GM21619 (cell line): ENCODE results near the gene HMG20B.

Source experiments
- ATAC-seq: cut with Tn5 transposase; IDR thresholded peaks from one replicate; pipeline ENCODE4 v1.9.1; 2021; ENCODE audit not compliant: unreplicated experiment

HMG20B gene

DNA sequence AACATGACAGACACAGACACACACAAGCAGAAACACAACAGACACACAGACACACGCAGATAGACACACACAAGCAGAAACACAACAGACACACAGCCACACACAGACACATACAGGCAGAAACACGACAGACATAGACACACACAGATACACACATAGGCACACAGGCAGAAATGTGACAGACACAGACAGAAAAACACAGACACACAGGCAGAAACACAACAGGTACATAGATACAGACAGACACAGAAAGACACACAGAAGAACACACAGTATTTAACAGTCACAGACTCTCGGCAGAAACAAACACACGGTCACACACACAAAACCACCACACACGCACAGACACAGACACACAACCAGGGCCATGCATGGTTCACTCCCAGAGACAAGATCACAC, 33.0 kb downstream of the HMG20B start:
- ATAC-seq = no peak

DNA sequence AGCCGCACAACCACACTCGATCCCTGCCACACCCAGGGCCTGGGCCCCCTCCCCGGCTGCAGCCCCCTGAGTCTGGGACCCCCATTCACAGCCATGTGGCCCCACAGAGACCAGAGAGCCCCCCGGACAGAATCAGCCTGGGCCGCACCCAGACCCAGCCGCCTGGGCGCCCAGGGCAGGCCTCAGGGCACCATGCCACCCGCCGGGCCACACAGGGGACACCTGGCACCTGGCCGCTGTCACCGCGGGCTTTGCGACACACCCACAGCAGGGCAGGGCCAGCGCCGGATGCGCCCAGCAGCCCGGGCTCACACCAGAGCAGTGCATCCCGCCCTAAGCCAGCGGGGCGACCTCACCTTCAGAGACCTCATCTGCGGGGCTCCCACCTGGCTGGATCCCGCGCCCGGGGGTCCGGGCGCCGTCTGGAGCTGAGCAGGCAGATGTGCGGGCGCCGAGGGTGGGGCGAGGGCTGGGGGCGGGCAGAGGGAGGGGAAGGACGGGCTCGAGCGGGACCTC, 33.5 kb downstream of the HMG20B start:
- ATAC-seq = no peak

DNA sequence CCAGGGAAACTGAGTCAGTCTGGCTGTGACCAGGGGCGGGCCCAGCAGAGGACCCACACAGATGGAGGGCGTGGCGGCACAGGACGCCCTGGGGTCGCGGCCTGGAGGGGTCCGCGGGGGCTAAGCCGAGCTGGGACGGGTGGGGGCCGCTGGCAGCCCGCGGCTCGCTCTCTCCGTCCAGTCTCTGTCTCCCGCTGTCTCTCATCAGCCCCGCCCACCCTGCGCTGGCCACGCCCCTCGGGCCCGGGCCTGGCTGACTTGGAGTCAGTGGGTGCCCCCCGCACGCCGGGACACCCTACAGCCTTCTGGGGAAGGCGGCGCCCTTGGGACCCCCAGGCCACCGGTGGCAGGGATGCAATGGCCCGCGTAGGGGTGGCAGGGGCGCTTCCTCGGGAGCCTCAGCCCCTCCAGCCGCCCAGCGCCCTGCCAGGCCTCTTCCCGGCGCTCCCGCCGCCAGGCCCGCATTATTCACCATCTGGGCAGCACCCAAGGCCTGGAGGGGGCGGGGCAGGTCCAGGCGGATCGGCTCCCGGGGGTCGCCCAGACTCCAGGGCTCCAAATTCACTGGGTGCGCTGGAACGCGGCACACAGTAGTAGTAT, 34.0 kb downstream of the HMG20B start, which contains the start of gene TBXA2R:
Gene TBXA2R, minus strand, starts transcription at position 186 of the 600 bp plus-strand sequence. CDS start 6,241 bp downstream, outside the sequence.
- ATAC-seq = no peak

DNA sequence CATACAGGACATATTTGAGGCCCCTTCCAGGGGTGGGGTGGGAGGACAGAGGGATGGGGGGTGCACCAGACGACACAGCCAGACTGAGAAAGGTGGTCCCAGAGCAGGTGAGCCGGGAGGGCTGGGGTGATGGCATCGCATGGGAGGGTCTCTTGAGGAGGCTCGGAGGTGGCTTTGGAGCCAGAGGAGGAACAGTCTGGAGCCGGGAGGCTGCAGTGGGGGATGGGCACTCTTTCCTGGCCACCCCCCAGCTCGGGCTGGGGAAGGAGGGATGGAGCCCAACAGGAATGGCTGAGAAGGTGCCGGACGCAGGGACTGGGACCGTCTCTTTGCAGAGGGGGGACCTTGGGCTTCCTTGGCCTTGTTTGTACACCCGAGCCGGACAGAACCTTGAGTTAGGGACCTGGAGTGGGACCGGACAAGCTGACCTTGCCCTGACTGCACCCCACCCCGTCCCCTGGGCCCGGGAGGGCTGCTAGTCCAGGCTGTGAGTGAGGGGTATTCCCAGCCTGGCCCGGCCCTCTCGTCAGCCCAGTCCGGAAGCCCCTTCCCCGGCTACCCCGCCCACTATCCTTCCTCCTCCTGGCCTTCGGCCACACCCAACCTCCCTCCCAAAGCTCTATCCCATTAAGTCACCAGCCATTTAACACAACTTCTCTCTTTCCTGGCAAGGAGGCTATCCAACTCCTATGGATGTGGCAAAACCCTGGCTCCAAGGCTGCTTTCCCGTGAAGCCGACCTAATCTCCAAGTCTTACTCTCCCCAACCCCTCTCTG, 34.7 kb downstream of the HMG20B start:
- ATAC-seq = no peak

DNA sequence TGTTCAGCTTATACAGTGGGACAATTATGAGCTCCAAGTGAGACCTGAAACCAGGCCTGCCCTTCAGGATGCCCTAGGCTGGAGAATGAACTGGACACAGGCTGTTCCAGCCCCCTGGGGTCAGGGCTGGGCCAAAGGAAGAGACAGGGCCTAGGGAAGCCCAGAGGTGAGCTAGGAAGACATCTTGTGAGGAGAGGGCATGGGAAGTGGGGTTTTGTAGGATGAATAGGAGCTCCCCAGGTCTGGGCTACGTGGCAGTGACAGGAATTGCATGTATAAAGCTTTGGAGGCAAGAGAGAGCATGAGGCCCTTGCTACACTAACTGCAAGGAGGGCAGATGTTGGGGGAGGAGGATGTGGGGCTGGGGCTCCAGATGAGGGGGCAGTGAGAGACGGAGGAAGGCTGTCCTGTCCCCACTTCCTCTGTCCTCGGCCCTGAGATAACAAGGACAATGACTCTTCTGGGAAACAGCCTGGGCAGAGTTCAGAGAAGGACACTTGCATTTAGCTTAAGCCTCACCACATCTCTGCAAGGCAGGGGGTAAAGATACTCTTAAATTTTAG, 35.4 kb downstream of the HMG20B start:
- ATAC-seq = no peak

DNA sequence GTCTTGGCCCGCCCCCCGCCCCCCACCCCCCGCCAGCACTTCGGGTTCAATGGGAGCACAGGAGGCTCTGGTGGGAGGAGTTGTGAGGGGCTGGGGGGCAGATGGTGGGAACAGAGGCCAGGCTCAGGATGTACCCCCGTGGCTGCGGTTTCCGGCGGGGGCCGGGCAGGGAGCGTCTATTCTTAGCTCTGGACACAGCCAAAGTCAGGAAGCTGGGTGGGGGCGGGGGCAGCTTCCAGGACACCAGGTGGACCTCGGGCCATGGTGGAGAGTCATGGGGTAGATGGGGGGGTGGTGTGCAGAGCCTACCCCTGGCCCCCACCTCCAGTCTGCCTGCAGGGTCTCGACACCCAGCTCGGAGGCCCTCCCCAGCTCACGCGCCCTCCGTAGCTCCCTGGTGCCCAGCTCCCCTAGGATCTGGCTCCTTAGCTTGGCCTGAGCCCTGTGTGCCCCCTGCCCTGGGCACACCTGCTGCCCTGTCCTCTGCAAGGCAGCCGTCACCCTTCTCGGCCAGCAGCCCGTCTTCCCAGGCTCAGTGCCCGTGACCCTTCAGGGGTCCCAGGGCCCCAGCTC, 36.1 kb downstream of the HMG20B start:
- ATAC-seq = no peak

DNA sequence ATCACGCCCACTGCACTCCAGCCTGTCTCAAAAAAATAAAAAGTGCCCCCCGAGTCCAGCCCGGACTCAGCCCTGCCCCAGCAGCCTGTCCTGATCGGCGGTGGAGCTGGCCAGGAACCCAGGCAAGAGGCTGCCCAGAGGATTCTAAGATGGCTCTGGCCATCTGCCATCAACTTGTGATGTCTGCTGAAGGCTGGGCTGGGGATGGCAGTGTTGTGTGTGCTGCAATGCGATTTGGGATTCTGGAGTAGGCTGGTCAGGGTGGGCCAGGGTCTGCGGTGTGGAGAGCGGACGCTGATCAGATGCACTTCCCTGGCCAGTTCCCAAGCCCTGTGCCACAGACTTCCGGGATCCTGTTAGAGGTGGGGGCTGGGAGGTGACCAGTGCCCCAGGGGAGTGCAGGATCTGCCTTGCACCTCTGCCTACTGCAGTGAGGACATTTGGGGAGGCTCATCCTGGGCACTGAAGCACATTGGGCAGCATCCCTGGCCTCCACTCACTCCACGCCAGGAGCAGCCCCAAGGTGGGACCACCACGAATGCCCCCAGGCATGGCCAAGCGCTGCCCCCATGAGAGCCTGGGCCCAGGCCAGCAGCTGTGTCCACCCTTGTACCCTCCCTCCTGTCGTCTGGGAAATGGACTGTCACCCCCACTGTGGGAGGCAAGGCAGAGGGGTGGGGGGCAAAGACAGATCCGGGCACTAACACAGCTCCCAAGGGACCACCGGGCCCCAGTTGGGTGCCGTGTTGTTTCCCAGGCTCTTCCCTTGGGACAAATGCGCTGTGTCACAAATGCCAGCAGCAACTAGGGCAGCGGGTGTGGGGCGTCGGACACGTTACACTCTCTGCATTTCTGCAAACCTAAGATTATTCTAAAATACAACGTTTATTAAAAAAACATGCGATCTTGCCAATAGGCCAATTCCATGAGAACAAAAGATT, 37.3 kb downstream of the HMG20B start:
- ATAC-seq = no peak

DNA sequence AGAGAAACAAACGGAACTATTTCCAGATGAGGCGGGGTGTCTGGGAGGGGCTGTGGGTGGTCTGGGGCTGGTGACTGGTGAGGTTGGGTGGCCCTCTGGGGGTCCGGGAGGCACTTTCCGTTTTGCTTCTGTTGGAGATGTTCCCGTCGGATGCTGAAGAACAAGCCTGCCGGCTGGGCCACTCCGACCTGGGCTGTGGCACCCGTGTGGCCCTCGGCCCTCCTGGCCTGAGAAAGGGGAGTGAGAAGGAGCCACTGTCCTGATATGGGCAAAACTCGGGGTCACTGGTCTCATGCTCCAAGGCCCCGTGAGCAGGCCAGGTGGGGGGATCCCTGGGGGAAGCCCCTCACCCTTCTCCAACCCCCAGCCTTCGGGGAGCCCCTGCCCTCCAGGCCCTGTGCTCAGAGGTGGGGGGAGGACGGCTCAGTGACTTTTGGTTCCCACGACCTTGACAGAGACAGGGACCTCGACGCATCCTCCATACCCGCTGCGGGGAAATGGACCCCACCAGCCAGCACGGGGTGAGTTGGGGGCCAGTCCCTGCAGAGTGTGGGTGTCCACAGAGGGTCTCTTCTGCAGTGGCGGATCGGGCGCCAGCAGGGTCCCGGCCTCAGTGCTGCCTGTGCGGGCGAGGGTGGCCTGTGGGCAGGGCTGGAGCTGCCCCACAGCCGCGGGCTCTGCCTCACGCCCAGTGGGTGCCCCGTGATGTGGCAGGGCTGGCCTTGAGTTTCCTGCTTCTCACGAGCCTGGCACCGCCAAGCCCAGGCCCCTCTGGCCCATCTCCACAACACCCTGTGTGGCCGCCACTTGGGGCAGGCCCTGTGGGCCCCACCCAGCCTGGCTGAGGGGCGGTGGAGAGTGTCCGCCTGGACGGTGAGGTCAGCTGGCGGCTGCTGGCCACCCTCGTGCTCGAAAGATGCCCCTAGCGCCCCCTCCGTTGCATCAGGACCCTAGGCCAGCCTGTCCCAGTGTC, 38.3 kb downstream of the HMG20B start:
- ATAC-seq = no peak

DNA sequence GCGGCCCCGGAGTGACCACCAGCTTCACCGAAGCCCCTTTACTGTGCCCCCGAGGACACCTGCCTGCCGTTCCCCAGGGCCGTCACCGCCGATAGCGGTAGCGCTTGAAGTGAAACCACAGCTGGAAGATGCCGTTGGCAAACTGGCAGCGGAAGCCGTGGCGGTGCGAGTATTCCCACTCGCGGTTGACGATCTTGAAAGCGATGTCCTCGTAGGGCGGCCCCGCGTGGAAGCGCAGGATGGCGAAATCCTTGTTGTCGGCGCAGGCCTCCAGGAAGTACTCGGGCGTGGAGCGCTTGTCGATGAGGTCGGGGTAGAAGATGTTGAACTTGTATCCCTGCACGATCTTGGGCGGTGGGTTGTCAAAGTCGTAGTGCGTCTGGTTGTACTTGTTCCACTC, 39.1 kb downstream of the HMG20B start:
- no peak for ATAC-seq

DNA sequence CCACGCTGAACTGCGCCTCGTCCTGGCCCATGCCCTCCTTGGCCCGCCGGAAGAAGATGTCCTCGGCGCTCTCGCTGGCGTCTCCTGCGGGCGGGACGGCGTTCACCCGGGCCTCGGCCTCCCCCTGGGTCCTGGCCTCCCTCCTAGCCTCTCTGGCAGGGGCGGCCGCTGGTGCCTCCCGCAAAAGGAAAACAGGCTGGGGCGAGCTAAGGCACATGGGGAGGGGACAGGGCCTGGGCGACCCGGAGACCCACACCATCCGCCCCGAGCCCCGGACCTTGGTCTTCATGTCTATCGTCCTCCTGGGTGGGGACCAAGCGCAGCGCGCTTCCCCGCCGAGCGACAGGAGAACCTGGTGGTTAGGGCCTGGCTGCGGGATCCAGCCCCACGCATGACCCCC, 39.6 kb downstream of the HMG20B start:
- ATAC-seq = no peak

DNA sequence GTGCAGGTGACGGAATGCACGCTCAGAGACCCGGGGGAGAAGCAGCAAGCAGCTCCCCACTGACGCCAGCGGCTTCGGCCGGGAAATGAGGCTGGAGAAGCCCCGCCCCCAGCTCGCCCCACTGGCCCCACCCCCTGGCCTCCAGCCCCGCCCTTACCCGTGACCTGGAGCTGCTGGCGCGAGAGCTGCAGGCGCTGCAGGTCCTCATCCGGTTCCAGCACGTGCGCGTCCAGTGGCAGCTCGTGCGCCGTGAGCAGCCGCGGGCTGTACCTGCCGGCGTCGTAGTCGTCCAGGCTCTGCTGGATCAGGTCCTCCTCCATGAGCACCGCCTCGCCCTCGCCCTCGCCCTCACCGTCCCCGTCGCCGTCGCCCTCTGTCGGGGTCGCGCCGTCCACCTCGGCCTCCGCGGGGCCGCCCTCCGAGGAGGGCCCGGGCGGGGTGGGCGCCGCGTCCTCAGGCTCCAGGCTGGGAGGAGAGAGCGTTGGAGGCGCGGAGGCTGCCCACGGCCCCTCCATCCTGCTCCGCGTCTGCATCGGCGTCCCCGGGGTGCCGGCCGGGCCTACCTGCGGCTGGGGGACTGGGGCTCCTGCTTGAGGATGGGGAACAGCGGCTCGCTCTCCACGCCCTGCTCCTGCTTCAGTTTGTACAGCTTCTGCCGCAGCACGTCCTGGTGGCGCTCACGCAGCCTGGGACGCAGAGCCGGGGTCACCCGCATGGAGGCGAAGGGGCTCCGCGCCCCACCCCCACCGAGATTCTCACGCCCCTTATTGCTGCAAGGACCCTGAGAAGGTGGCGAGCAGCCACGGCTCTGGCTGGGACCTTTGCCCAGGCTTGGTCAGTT, 40.4 kb downstream of the HMG20B start:
- no peak for ATAC-seq

DNA sequence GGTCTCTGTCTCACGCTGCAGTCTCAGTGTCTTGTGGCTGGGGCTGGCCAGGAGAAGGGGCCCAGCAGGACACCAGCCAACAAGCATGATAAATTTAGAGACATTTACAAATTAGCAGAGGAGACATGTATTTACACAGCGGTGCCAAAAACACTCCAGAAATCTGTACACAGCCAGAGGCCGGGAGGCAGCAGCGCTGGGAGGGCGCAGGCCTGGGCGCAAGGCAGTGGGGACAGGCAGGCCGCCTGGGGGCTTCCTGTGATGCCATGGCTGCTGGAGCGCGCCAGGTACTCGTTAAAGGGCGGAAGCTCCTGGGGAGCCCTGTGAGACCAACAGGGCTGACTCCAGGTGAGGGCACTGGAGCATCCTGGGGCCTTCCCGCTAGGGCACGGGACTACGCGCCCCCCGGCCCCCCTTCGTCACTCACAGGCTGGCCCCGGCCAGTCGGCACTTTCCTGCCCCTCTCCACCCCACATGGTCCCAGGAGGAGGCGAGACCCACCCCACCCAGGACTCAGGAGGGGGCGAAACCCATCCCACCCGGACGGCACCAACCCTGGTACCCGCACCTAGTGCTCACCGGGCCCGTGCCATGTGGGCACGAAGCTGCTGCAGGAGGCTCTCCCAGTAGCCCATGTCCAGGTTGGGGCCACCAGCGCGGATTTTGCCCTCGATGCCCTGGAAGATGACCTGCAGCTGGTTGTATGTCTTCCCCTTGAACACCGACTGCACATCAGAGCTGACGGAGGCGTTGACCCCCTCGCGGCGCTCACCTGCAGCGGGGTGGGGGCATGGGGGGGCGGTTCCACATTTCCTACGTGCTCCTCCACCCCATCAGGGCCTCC, 41.3 kb downstream of the HMG20B start:
- ATAC-seq = no peak

DNA sequence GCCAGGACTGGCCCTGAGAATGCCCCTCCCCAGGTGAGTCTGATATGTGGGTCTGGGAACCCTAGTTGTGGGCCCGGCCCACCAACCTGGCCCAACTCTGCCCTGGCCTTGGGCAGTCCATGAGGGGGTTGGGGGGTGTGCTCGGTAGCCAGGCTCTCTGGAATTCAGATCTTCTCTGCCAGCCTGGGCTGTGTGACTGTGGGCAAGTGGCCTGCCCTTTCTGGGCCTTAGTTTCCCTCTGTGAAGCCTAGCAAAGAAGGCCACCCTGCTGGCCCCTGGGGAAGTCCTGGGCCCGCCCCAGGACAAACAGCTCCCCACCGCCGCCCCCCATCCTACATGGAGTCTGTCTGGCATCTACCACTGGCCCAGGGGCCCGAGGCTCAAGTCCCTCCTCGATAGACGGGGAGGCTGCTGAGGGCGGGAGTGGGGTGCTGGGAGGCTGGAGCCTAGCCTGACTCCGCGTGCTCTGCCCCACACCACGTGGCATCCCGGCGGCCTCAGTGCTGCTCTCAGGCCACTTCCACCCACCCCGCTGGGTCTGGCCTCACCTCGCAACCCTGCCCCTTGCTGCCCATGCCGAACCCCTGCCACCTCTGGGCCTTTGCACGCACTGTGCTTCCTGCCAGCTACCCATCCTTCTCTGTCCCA, 42.2 kb downstream of the HMG20B start:
- no peak for ATAC-seq

DNA sequence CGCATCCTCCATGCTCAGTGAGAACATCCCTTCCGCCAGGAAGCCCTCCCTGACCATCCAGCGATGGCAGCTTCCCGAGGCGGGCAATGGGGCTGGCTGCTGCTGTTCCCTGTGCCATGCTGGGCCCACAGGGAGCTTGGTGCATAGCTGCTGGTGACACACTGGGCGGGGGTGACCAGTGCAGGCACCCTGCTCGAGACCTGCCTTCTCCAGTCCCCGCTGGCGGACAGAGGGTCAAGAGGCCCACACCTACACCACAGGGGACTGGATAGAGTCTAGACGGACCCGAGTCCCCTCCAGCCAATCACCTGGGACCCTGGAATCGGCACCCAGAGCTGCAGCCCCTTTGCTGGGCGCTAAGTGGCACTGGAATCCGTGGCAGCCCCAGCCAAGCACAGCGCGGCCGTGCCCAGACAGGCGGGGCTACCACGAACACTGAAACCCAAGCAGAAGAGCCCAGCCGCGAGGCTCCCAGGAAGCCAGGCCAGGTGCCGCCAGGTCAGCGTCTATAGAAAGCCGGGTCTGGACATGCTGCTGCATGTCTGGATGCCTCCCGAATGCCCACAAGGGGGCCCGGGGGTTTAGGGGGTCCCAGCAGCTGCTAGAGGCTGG, 42.9 kb downstream of the HMG20B start:
- no peak for ATAC-seq

DNA sequence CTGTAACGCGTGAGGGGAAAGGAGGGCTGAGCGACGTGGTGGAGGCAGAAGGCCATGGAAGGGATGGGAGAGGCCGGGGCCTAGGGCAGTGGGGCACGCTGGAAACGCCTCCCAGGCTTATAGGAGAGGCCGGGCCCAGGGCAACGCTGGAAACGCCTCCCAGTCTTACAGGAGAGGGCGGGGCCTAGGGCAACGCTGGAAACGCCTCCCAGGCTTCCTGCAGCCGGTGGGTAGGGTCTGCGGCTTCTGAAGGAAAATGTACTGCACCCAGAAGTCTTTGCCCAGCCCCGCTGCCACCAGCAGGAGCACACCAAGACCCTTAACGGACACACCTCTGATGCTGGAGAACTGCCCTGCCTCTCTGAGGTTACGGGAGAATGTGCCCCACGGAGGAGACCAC, 44.7 kb downstream of the HMG20B start:
- ATAC-seq = no peak

DNA sequence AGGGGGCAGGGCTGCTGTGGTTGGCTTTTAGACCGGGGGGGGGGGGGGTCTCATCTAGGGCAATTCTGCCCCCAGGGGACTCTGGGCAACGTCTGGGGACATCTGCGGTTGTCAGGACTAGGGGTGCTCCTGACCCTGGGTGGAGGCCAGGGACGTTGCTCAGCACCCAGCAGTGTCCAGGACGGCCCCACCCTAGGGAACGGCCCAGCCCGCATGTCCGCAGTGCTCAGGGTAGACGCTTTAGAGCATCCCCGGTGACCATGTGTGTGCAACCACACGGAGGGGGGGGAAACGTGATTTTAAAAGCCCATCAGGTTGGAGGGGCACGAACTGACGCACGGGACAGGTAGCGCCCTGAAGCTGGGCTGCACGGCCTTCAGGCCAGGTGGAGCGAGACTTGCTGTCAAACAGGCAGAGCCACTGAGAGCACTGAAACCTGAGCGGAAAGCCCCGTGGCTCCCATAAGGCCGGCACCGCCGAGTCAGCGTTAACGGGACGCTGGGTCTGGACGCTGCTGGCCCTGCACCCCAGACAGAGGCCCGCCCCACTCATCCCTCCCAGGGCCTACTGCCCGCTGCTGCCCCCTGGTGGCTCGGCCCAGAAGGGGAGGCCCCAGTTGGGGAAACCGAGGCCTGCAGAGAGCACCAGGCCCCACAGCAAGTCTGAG, 45.5 kb downstream of the HMG20B start:
- no peak for ATAC-seq
